Gastrocnemius medialis (tissue), 4 donors: ENCODE measurements around the gene ACSBG1. TPM values are rescaled to one million over a fixed set of nuclear protein-coding genes. Genes with fewer than 3 reads are reported as not detected.

Experiments
- ATAC-seq, 2 donors: fragments of 150-250 bp; one replicate each; pipeline ENCODE4 v1.9.1; 2016
- DNase-seq, 2 donors: peaks; one replicate each; pipeline ENCODE4 v3.0.0-alpha.2; 2019
- H3K27ac ChIP-seq, 4 donors: fragments of 200-600 bp; sonication (generic); 1 replicate in 1 of 4; 2 replicates in 3 of 4; pipeline ENCODE4 v1.5.1; 2016 to 2018; ENCODE audit warnings: mild to moderate bottlenecking in 2 of 4, moderate library complexity in 1 of 4
- H3K27me3 ChIP-seq, 3 donors: fragments of 200-600 bp; sonication (generic) in 2 of 3; 1 replicate in 1 of 3; 2 replicates in 2 of 3; pipeline versions ENCODE4 v1.5.1 to v1.6.0; 2016 to 2019; ENCODE audit warnings: mild to moderate bottlenecking in 1 of 3, moderate library complexity in 1 of 3
- H3K36me3 ChIP-seq, 2 donors: fragments of 200-600 bp; sonication (generic) in 1 of 2; one replicate each; pipeline ENCODE4 v1.5.1; 2017 to 2018
- H3K4me1 ChIP-seq, 2 donors: fragments of 200-600 bp; sonication (generic) in 1 of 2; one replicate each; pipeline ENCODE4 v1.5.1; 2016 to 2017; ENCODE audit warnings: mild to moderate bottlenecking in 2 of 2
- H3K4me3 ChIP-seq, 4 donors: fragments of 200-600 bp; sonication (generic) in 3 of 4; 1 replicate in 1 of 4; 2 replicates in 3 of 4; pipeline ENCODE4 v1.5.1; 2016 to 2019; ENCODE audit warnings: mild to moderate bottlenecking in 2 of 4
- H3K9me3 ChIP-seq, 3 donors: fragments of 200-600 bp; sonication (generic) in 2 of 3; 1 replicate in 1 of 3; 2 replicates in 2 of 3; pipeline ENCODE4 v1.5.1; 2016 to 2019
- CTCF ChIP-seq, 5 experiments: fragments of 450-650 bp in 3 of 5; fragments of 200-600 bp in 2 of 5; sonication (generic) in 2 of 5; IDR thresholded peaks in 4 of 5; conservative IDR thresholded peaks in 1 of 5; 1 replicate in 4 of 5; 2 replicates in 1 of 5; pipeline ENCODE4 v1.5.1; 2016 to 2019; ENCODE audit warnings: antibody characterized with exemption in 5 of 5, mild to moderate bottlenecking in 3 of 5, moderate library complexity in 3 of 5
- POLR2A ChIP-seq, 2 donors: fragments of 450-650 bp; IDR thresholded peaks; one replicate each; pipeline ENCODE4 v1.6.1; 2017; ENCODE audit warnings: antibody characterized with exemption in 2 of 2, mild to moderate bottlenecking in 2 of 2, moderate library complexity in 2 of 2
- in situ Hi-C, 4 donors: fragments of 200-750 bp; cut with MboI; loops; one replicate each; pipeline versions ENCODE4 v1.15.0 to v1.8.0; 2017; ENCODE audit warnings: low sequenced_read_pairs in 4 of 4
- intact Hi-C: fragments of 100-400 bp; cut with DNase I; formaldehyde crosslinking; loops from one replicate; pipeline ENCODE4 v1.15.1; 2023; ENCODE audit warnings: low total_unique reads
- total RNA-seq, 4 donors: library from RNA; depleted of rRNA; stranded (reverse); fragments of >200 nt; gene quantifications; one replicate each; pipeline versions ENCODE4 v1.1.0 to v1.2.3, GENCODE V29; 2016

ACSBG1 gene
- total RNA-seq, 4 donors from 2014 or later, result 1.9 TPM; not detected in 3

- in situ Hi-C loops (loop anchor here in 2 of 4 donors (25.0 kb wide), 1 partner anchor 288 kb away; the partner anchor contains the start of gene IREB2 (in 2 of the 2)), intact Hi-C loops (loop anchor here (1.0 to 10.0 kb wide), 2 partner anchors 18 to 286 kb away; partner anchors contain the start of genes CIB2 and IREB2)
- Histone ChIP-seq H3K27me3 (no peaks in the 10 kb centered on the region), H3K4me3 (peak within 1 kb of the TSS; percentile 65 to 85 (median 73)), H3K27ac (peak within 1 kb of the TSS; percentile 86 to 96 (median 92)), H3K4me1 (peaks cover 47 to 53% of the 10 kb centered on the region in 2 donors), H3K36me3 (no peaks in the 10 kb centered on the region), H3K9me3 (no peaks in the 10 kb centered on the region)
- peak; percentile 81 to 90 for ATAC-seq
- peak; percentile 96 to 97 for TF ChIP-seq POLR2A (IDR thresholded peaks at IDR 0.05)
- no peak for TF ChIP-seq CTCF (IDR thresholded peaks at IDR 0.05 in 4 of 5, conservative IDR thresholded peaks at IDR 0.05 in 1 of 5)
- DNase-seq, result peak; percentile 97 to 98
These were observed 85.1 kb downstream of the ACSBG1 start, which contains the start of gene IDH3A for GRCh38 chr15:78149068-78149804. IDH3A (plus strand) TSS chr15:78149362; CDS start chr15:78149404, 42 bp downstream.

GRCh38 chr15:78148392-78149067, 85.8 kb downstream of the ACSBG1 start:
- Histone ChIP-seq H3K27me3 (no peaks in the 10 kb centered on the region), H3K36me3 (no peaks in the 10 kb centered on the region), H3K4me3 (peak overlapping the region; percentile 65 to 85 (median 73)), H3K4me1 (peaks cover 40 to 46% of the 10 kb centered on the region in 2 donors), H3K27ac (peak overlapping the region; percentile 86 to 96 (median 92)), H3K9me3 (no peaks in the 10 kb centered on the region)
- TF ChIP-seq POLR2A (IDR thresholded peaks at IDR 0.05), result no peak
- TF ChIP-seq CTCF (IDR thresholded peaks at IDR 0.05 in 4 of 5, conservative IDR thresholded peaks at IDR 0.05 in 1 of 5), result no peak
- in situ Hi-C loops (loop anchor here in 2 of 4 donors (25.0 kb wide), 1 partner anchor 289 kb away; the partner anchor contains the start of gene IREB2 (in 2 of the 2)), intact Hi-C loops (loop anchor here (1.0 to 10.0 kb wide), 2 partner anchors 17 to 286 kb away; partner anchors contain the start of genes CIB2 and IREB2)
- ATAC-seq, result no peak
- no peak for DNase-seq

GRCh38 chr15:78147566-78147965, 86.8 kb downstream of the ACSBG1 start:
- in situ Hi-C loops, result loop anchor here in 2 of 4 donors (25.0 kb wide), 1 partner anchor 290 kb away; the partner anchor contains the start of gene IREB2 (in 2 of the 2)
- Histone ChIP-seq H3K9me3 (no peaks in the 10 kb centered on the region), H3K4me3 (no peak overlapping the region), H3K36me3 (no peaks in the 10 kb centered on the region), H3K4me1 (peaks cover 37 to 40% of the 10 kb centered on the region in 2 donors), H3K27me3 (no peaks in the 10 kb centered on the region), H3K27ac (peak overlapping the region; percentile 86 to 96 (median 92))
- no peak for TF ChIP-seq POLR2A (IDR thresholded peaks at IDR 0.05)
- TF ChIP-seq CTCF (IDR thresholded peaks at IDR 0.05 in 4 of 5, conservative IDR thresholded peaks at IDR 0.05 in 1 of 5), result no peak
- ATAC-seq, result peak in 1 of 2 donors; percentile 8
- intact Hi-C loops, result loop anchor here (10.0 kb wide), 1 partner anchor 287 kb away; the partner anchor contains the start of gene IREB2
- peak in 1 of 2 donors; percentile 59 for DNase-seq

GRCh38 chr15:78146425-78147154, 87.8 kb downstream of the ACSBG1 start:
- peak; percentile 24 to 74 for DNase-seq

More at GRCh38 chr15:78146425-78147154, 87.8 kb downstream of the ACSBG1 start:
- peak; percentile 37 to 68 for ATAC-seq
- H3K27me3 ChIP-seq, result no peaks in the 10 kb centered on the region
- peak overlapping the region; percentile 86 to 96 (median 92) for H3K27ac ChIP-seq
- H3K9me3 ChIP-seq, result no peaks in the 10 kb centered on the region
- in situ Hi-C loops (loop anchor here in 2 of 4 donors (25.0 kb wide), 1 partner anchor 291 kb away; the partner anchor contains the start of gene IREB2 (in 2 of the 2)), intact Hi-C loops (loop anchor here (10.0 kb wide), 1 partner anchor 288 kb away; the partner anchor contains the start of gene IREB2)
- no peak for TF ChIP-seq CTCF (IDR thresholded peaks at IDR 0.05 in 4 of 5, conservative IDR thresholded peaks at IDR 0.05 in 1 of 5)
- TF ChIP-seq POLR2A (IDR thresholded peaks at IDR 0.05), result no peak
- peaks cover 37 to 40% of the 10 kb centered on the region in 2 donors for H3K4me1 ChIP-seq
- H3K36me3 ChIP-seq, result no peaks in the 10 kb centered on the region
- H3K4me3 ChIP-seq, result no peak overlapping the region
